Body of pancreas (tissue), 4 donors: ENCODE results near the gene CX3CL1. TPM values are rescaled to one million over a fixed set of nuclear protein-coding genes. Genes with fewer than 3 reads are reported as not detected.
A peak's percentile ranks its signal among the peaks of the same experiment; 100 is the strongest.

Source experiments
- ATAC-seq: fragments of 150-250 bp; one replicate; pipeline ENCODE4 v1.9.1; 2016
- DNase-seq, 4 donors: peaks; one replicate each; pipeline ENCODE4 v3.0.0-alpha.2; 2019
- H3K27ac ChIP-seq, 4 donors: fragments of 200-600 bp; sonication (generic); 1 replicate in 3 of 4; 2 replicates in 1 of 4; pipeline versions ENCODE4 v1.5.1 to v1.6.1; 2016 to 2019; ENCODE audit warnings: mild to moderate bottlenecking in 1 of 4, mixed read lengths in 1 of 4, moderate library complexity in 1 of 4
- H3K27me3 ChIP-seq, 2 donors: fragments of 200-600 bp; sonication (generic); one replicate each; pipeline ENCODE4 v1.6.0; 2016; ENCODE audit warnings: mild to moderate bottlenecking in 1 of 2
- H3K36me3 ChIP-seq, 2 donors: fragments of 200-600 bp; sonication (generic); replicated peaks in 1 of 2; 2 replicates each; pipeline ENCODE4 v1.5.1; 2016; ENCODE audit warnings: low read depth in 2 of 2; ENCODE audit not compliant: insufficient read depth in 1 of 2
- H3K4me1 ChIP-seq: fragments of 200-600 bp; sonication (generic); one replicate; pipeline ENCODE4 v1.6.0; 2016
- H3K4me3 ChIP-seq, 2 donors: fragments of 200-600 bp; sonication (generic); 1 replicate in 1 of 2; 2 replicates in 1 of 2; pipeline ENCODE4 v1.5.1; 2016 to 2019
- H3K9me3 ChIP-seq, 3 donors: fragments of 200-600 bp; sonication (generic); 1 replicate in 2 of 3; 2 replicates in 1 of 3; pipeline ENCODE4 v1.5.1; 2016
- CTCF ChIP-seq, 7 experiments: fragments of 450-650 bp in 4 of 7; fragments of 200-600 bp in 3 of 7; sonication (generic) in 3 of 7; IDR thresholded peaks; one replicate each; pipeline ENCODE4 v1.5.1; 2016 to 2019; ENCODE audit warnings: antibody characterized with exemption in 7 of 7
- POLR2A ChIP-seq, 3 donors: fragments of 450-650 bp; IDR thresholded peaks; one replicate each; pipeline ENCODE4 v1.6.1; 2016; ENCODE audit warnings: antibody characterized with exemption in 3 of 3, mild to moderate bottlenecking in 2 of 3
- WGBS, 2 donors: methylation state at CpG; one replicate each; pipeline ENCODE4 v1.1.5; 2017; 5-methylcytosine and 5-hydroxymethylcytosine counted together
- intact Hi-C: fragments of 100-400 bp; cut with DNase I; formaldehyde crosslinking; loops from one replicate; pipeline ENCODE4 v1.15.1; 2023
- total RNA-seq, 2 donors: library from RNA; depleted of rRNA; stranded (reverse); fragments of >200 nt; gene quantifications; one replicate each; pipeline ENCODE4 v1.1.0, GENCODE V29; 2016

The CX3CL1 gene
- total RNA-seq, 2 donors from 2014 or later = 14.5 to 19.1 TPM

- WGBS, 2 donors = 87 to 92% methylated on average over 2 to 16 of the region's 16 CpGs
- no peak for DNase-seq
Measured at GRCh38 chr16:57360321-57360935, 11.9 kb upstream of the CX3CL1 start.

GRCh38 chr16:57361404-57361803 lies 10.9 kb upstream of the CX3CL1 start:
- peaks cover 19% of the 10 kb centered on the region for H3K4me1 ChIP-seq
- DNase-seq = peak; percentile 39 to 78 (median 48)
- no peaks in the 10 kb centered on the region for H3K36me3 ChIP-seq
- H3K9me3 ChIP-seq = no peaks in the 10 kb centered on the region
- 16 to 20% methylated on average over 4 of the region's 4 CpGs for WGBS, 2 donors
- intact Hi-C loops = no loop called here
- TF ChIP-seq POLR2A (IDR thresholded peaks at IDR 0.05) (no peak), CTCF (IDR thresholded peaks at IDR 0.05) (no peak)
- peak; percentile 55 for ATAC-seq
- H3K27ac ChIP-seq = peak overlapping the region in 3 of 4 donors; percentile 17 to 64 (median 19)
- no peaks in the 10 kb centered on the region for H3K27me3 ChIP-seq
- H3K4me3 ChIP-seq = no peak overlapping the region

More at GRCh38 chr16:57360321-57360935, 11.9 kb upstream of the CX3CL1 start:
- H3K9me3 ChIP-seq = no peaks in the 10 kb centered on the region
- H3K27ac ChIP-seq = no peak overlapping the region
- TF ChIP-seq POLR2A (IDR thresholded peaks at IDR 0.05) (no peak), CTCF (IDR thresholded peaks at IDR 0.05) (no peak)
- H3K36me3 ChIP-seq = no peaks in the 10 kb centered on the region
- peaks cover 19% of the 10 kb centered on the region for H3K4me1 ChIP-seq
- ATAC-seq = no peak
- intact Hi-C loops = no loop called here
- no peak overlapping the region for H3K4me3 ChIP-seq
- no peaks in the 10 kb centered on the region for H3K27me3 ChIP-seq

- no peak for DNase-seq
- H3K4me3 ChIP-seq = no peak overlapping the region
- no peaks in the 10 kb centered on the region for H3K36me3 ChIP-seq
- H3K27me3 ChIP-seq = no peaks in the 10 kb centered on the region
- TF ChIP-seq CTCF (IDR thresholded peaks at IDR 0.05) (no peak), POLR2A (IDR thresholded peaks at IDR 0.05) (no peak)
- peaks cover 33% of the 10 kb centered on the region for H3K4me1 ChIP-seq
- H3K27ac ChIP-seq = no peak overlapping the region
- whole genome bisulfite sequencing, 2 donors = 90 to 95% methylated on average over 3 of the region's 3 CpGs
- no peaks in the 10 kb centered on the region for H3K9me3 ChIP-seq
- intact Hi-C loops = no loop called here
- no peak for ATAC-seq
Measured at GRCh38 chr16:57364143-57364542, 8.1 kb upstream of the CX3CL1 start.

- peak overlapping the region in 3 of 4 donors; percentile 44 to 72 (median 59) for H3K27ac ChIP-seq
- H3K4me3 ChIP-seq = no peak overlapping the region
- no peak for TF ChIP-seq POLR2A (IDR thresholded peaks at IDR 0.05)
- no peak for TF ChIP-seq CTCF (IDR thresholded peaks at IDR 0.05)
Measured at GRCh38 chr16:57366544-57367040, 5.7 kb upstream of the CX3CL1 start.

More at GRCh38 chr16:57366544-57367040, 5.7 kb upstream of the CX3CL1 start:
- intact Hi-C loops = no loop called here
- H3K27me3 ChIP-seq = no peaks in the 10 kb centered on the region
- H3K36me3 ChIP-seq = no peaks in the 10 kb centered on the region
- DNase-seq (no peak), ATAC-seq (no peak)
- H3K9me3 ChIP-seq = no peaks in the 10 kb centered on the region
- peaks cover 32% of the 10 kb centered on the region for H3K4me1 ChIP-seq
- 63 to 74% methylated on average over 6 of the region's 6 CpGs for WGBS, 2 donors
